ENCODE data around the gene TNS2.
"Not testable (repeated sequence)": the region's sequence is repeated elsewhere in the genome, so short reads cannot be mapped to it uniquely, and the experiment has no call there.

TNS2 gene, protein sequence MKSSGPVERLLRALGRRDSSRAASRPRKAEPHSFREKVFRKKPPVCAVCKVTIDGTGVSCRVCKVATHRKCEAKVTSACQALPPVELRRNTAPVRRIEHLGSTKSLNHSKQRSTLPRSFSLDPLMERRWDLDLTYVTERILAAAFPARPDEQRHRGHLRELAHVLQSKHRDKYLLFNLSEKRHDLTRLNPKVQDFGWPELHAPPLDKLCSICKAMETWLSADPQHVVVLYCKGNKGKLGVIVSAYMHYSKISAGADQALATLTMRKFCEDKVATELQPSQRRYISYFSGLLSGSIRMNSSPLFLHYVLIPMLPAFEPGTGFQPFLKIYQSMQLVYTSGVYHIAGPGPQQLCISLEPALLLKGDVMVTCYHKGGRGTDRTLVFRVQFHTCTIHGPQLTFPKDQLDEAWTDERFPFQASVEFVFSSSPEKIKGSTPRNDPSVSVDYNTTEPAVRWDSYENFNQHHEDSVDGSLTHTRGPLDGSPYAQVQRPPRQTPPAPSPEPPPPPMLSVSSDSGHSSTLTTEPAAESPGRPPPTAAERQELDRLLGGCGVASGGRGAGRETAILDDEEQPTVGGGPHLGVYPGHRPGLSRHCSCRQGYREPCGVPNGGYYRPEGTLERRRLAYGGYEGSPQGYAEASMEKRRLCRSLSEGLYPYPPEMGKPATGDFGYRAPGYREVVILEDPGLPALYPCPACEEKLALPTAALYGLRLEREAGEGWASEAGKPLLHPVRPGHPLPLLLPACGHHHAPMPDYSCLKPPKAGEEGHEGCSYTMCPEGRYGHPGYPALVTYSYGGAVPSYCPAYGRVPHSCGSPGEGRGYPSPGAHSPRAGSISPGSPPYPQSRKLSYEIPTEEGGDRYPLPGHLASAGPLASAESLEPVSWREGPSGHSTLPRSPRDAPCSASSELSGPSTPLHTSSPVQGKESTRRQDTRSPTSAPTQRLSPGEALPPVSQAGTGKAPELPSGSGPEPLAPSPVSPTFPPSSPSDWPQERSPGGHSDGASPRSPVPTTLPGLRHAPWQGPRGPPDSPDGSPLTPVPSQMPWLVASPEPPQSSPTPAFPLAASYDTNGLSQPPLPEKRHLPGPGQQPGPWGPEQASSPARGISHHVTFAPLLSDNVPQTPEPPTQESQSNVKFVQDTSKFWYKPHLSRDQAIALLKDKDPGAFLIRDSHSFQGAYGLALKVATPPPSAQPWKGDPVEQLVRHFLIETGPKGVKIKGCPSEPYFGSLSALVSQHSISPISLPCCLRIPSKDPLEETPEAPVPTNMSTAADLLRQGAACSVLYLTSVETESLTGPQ (N-terminal part only)

DNA sequence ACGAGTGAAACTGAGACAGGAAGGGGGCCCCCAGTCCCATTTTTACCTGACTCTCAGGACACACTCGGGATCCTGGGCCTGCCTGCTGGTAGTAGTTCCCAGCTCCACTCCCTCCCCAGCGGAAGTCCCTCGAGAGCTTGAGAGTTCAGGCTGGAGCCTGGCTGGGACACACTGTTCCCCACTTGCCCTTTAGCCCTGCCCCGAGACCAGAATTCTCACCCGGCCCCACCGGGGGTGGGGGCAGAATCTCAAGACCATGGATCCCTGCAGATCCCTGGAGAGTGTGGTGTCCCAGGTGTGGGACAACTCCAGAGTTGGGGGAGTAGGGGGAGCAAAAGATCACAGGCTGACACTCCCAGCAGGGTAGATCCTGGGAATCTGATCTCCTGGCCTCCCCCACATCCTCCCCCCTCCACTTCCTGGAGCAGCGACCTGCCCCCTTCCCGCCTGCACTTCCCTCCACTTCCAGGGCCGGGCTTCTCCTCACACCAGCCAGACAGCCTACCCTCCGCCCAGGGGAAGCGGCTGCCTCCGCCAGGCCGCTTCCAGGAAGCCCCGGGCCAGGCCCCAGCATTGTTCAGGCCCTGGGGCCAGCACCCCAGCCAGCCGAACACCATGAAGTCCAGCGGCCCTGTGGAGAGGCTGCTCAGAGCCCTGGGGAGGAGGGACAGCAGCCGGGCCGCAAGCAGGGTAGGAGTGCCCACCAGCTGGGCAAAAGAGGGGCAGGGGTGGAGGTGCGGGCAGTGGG, at the start of gene TNS2:
Gene TNS2, plus strand, starts transcription at position 495 of the 748 bp plus-strand sequence. Its CDS starts 121 bp downstream, at position 616.
- intact Hi-C loops (cut with DNase I): no loop called here
- DNase-seq: peak in 5 of 10 donors; percentile 35 to 90 (median 63)

DNA sequence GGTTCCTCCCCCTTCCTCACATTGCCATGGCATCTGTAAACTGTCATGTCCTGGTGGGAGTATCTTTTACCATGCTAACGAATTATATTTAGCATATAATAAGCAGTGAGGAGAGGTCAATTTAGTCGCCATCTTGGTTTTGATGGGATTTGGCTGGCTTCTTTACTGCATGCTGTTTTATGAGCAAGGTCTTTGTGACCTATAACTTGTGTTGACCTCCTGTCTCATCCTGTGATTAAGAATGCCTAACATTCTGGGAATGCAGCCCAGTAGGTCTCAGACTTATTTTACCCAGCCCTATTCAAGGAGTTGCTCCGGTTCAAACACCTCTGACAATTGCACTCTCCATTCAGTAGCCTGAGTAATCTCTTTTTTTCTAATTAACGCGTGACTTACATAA, 45.7 kb upstream of the TNS2 start:
- no peak for DNase-seq
- intact Hi-C loops (cut with DNase I): no loop called here

DNA sequence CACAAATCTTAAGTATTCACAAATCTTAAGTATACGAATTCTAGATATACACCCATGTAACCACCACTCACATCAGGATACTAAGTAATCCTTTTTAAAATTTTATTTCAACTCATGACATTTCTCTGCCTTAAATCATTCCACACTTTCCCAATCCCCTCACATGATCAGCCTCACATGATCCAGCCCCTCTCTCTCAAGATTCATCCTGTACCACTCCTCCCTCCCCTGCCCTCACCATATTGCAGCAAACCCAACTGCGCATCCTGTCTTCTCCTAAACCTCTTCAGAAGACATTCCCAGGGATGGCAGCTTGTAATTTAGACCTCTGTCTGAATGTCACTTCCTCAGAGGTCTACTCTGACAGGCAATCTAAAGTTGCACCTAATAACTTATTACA, 45.3 kb upstream of the TNS2 start:
- no peak for DNase-seq
- intact Hi-C loops (cut with DNase I): no loop called here

DNA sequence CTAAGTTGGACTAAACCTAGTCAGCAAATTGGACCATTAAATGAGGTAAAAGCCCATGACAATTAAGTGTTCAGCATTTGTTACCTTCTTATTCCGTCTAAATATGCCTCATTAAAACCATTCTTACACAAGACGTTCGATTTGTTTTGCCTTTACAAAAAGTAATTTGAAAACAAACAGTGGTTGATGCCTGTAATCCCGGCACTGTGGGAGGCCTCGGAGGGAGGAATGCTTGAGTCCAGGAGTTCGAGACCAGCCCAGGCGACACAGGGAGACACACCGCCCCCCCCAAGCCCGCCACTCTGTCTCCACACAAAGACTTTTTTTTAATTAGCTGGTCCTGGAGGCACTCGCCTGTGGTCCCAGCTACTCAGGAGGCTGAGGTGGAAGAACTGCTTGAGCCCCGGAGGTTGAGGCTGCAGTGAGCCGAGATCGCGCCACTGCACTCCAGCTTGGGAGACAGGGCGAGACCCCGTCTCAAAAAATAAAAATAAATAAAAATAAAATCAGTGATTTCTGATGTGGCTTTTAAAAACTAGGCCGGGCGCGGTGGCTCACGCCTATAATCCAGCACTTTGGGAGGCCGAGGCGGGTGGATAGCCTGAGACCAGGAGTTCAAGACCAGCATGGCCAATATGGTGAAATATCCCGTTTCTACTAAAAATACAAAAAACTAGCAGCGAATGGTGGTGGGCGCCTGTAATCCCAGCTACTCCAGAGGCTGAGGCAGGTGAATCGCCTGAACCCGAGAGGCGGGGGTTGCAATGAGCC, 44.5 kb upstream of the TNS2 start:
- intact Hi-C loops (cut with DNase I): no loop called here
- DNase-seq: peak in 1 of 10 donors; percentile 3

DNA sequence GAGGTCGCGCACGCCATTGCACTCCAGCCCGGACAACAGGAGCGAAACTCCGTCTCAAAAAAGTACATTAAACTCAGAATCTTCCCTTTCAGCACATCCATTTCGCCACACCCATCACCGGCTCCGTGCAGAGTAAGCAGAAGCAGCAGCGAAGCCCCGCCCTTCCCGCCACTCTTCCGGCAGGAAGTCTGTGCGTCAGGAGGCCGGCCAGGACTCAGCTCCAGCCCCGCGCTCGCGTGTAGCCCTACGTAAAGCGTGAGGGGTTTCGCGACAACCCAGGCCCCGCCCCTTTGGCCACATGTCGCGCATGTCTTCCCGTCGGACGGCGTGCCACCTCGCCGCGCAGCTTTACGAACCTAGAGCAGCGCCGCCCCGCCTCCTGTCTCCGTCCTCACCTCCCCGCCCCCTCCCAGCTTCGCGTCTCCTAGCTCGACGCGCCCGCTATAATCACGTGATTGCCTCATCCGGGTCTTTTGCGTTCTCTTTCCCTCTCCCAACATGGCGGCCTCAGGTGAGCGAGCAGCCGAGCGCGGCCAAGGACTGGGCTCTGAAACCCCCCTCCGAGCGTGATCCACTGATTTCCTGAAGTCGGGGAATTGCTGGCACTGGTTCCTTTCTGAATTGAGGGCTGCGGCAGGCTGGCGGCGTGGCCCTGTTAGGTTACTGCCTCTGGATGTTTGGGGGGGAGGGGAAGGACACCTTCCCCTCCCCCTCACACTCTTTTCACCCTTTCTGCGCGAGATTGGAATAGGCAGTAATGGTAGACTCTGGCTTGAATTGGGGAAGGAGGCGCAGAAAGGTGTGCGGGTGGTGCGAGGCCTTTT, 43.7 kb upstream of the TNS2 start, which contains the start of gene EIF4B:
Gene EIF4B, plus strand, starts transcription at position 471 of the 824 bp plus-strand sequence. Its CDS starts 28 bp downstream, at position 499.
- DNase-seq: peak; percentile 99 to 100 (median 100)
- intact Hi-C loops (cut with DNase I): no loop called here

DNA sequence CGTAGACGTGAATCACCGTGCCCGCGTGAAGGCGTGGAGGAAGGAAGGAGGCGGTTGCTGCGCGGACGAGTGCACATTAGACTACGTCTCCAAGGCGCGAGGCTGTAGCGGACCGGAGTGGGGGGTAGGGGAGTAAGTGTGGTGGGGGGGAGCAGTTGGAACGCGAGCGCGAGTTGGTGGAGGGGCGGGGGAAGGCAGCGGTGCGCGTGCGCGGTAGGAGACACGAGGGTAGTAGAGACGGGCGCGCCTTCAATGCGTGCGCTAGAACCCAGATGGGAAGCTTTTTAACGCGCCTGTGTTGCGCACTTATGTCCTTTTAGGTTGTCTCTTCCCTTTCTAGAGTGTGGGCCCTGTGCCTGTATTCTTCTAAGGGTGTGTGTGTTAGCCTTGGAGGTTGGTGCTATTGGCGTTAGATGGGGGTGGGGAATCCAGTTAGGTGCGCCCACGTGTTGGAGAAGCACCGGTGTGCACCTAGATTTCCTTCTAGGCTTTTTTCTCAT, 43.0 kb upstream of the TNS2 start:
- intact Hi-C loops (cut with DNase I): no loop called here
- peak; percentile 45 to 93 (median 70) for DNase-seq

DNA sequence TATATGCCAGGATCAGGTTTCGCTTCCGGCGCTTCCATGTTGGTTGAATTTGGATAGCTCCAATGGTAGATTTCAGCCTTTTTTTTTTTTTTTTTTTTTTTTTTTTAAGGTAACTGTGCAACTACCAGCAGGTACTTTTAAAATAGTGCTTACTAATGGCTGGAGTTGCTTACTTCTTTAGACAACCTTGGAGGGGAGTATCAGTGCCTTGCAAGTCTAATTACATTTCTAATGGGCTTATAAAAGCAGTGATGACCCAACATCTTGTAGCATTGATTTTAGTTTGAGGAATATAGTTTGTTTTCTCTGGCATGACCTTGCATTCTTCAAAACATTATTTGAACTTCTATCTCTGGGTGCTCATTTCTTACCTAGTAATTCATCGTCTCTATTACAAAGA, 42.5 kb upstream of the TNS2 start:
- intact Hi-C loops (cut with DNase I): no loop called here
- no peak for DNase-seq

DNA sequence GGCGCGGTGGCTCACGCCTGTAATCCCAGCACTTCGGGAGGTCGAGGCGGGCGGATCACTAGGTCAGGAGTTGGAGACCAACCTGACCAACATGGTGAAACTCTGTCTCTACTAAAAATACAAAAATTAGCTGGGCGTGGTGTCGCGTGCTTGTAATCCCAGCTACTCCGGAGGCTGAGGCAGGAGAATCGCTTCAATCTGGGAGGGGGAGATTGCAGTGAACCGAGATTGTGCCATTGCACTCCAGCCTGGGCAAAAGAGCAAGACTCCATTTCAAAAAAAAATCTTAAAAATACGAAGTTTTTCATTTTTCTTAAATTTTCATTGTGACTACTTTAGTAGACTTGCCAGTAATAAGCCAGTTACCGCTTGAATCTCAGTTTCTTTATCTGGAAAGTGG, 41.1 kb upstream of the TNS2 start:
- intact Hi-C loops (cut with DNase I); DNase-seq: not testable (repeated sequence)

DNA sequence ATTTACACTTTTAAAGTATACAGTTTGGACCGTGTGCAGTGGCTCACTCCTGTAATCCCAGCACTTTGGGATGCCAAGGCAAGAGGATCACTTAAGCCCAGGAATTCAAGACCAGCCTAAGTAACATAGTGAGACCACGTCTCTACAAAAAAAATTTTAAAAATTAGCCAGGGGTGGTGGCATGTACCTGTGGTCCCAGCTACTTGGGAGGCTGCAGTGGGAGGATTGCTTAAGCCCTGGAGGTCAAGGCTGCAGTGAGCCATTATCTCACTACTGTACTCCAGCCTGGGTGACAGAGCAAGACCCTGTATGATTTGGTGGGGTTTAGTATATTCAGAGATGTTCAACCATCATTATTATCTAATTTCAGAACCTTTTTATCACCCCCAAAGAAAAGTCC, 38.9 kb upstream of the TNS2 start:
- intact Hi-C loops (cut with DNase I): no loop called here

DNA sequence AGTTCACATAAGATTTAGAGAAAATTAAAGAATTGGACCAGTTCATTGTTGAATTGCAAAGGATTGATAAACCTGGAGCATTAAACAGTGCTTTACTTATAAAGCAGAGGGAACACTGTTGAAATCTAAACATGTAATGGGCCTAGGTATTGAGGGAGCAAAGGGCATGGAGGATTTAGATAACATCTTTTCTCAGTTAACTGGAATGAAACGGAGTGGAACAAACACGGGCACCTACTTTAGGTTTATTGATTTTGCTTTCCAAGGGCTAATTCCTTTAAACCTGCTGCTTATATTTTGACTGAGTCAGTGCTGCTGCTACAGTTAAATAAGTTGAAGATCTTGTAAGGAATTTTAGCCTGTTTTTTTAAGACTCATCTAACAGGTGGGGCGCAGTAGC, 38.0 kb upstream of the TNS2 start:
- intact Hi-C loops (cut with DNase I): no loop called here
- DNase-seq: no peak

More for the DNA sequence above, 38.9 kb upstream of the TNS2 start:
- DNase-seq: no peak

DNA sequence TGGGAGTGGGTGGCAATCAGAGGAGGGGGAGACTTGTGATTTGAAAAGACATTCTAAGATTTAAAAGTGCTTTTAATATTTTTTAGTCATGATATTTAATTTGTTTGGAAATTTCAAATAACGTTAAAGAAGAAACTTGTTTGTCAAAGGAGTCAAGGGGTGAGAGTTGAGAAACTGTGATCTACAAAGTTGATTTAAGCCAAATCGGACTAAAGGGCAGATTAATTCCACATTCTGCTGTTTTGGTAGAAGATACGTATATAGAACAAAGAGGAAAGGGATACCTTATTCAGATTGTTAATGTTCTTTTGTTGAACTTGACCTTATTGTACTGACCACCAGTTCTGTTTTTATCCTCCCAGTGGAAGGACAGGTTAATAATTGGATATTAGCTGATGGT, 36.9 kb upstream of the TNS2 start:
- intact Hi-C loops (cut with DNase I): no loop called here
- no peak for DNase-seq

DNA sequence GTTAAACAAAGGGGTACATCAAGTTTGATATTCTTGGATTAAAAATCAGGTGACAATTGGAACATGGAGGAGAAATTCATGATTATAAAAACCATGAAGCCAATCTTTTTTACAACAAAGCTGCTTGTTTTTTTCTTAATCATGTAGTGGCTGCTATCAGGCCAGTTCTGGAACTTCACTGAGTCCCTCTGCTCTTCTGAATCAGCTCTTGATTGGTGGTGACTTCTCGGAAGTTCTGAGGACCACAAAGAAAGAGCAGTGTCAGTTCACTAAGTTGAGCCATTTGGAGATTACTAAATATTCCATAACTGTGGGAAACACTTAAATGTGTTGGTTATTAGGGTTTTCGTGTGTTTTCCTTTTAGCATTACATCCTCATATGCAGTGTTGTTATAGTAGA, 35.2 kb upstream of the TNS2 start:
- DNase-seq: no peak
- intact Hi-C loops (cut with DNase I): no loop called here

DNA sequence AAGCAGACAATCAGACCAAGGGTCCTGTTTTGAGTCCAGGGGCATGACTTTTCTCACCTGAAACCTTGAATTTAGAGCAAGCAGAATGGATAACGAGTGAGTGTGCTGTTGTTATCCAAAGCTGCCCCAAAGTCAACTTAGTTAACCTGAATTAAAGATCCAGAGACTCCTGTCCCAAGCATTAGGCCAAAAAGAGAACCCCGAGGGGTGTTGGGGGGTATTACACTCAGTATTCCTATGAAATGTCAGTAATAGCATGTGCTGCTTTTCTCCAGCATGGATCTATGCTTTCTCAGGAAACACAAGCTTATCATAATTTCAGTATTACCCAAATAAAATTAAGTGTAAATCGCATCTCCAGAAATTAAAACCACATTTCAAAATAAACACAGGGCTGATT, 24.6 kb upstream of the TNS2 start:
- intact Hi-C loops (cut with DNase I): no loop called here
- no peak for DNase-seq

DNA sequence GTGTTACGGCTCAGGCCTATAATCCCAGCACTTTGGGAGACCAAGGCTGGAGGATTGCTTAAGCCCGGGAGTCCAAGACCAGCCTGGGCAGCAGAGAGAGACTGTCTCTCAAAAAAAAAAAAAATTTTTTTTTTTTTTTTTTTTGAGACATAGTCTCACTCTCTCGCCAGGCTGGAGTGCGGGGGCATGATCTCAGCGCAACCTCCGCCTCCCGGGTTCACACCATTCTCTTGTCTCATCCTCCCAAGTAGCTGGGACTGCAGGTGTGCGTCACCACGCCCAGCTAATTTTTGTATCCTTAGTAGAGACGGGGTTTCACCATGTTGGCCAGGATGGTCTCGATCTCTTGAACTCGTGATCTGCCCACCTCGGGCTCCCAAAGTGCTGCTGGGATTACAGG, 22.9 kb upstream of the TNS2 start:
- peak in 1 of 10 donors; percentile 74 for DNase-seq
- intact Hi-C loops (cut with DNase I): not testable (repeated sequence)

DNA sequence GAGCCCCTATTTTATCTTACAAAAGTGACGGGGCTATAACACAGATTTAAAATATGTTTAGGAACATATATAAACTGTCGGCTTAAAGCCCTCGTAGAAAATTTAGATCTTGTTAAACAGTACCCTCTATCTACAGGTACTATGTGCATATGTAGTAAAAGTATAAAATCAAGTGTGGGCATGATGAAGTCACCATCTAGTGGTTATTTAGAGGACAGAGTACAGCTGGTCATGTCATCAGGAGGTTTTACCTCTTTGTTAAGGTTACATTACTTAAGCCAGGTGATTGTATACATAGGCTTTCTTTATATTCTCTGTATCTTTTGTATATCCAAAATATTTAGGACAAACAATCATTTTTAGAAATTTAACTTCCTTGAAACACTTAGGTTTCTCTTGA, 18.2 kb upstream of the TNS2 start:
- intact Hi-C loops (cut with DNase I): no loop called here

DNA sequence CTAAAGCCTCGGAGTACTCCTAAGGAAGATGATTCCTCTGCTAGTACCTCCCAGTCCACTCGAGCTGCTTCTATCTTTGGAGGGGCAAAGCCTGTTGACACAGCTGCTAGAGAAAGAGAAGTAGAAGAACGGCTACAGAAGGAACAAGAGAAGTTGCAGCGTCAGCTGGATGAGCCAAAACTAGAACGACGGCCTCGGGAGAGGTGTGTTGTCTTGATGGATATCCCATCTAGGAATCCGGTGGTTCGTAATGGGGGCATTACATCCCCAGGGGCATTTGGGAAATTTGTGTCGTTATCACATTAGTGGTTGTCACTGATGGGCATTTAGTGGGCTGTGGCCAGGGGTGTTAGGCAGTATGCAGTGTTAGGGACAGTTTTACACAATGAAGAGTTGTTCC, 16.0 kb upstream of the TNS2 start:
- intact Hi-C loops (cut with DNase I): not testable (repeated sequence)
- peak in 1 of 10 donors; percentile 57 for DNase-seq

More for the DNA sequence above, 18.2 kb upstream of the TNS2 start:
- DNase-seq: no peak

DNA sequence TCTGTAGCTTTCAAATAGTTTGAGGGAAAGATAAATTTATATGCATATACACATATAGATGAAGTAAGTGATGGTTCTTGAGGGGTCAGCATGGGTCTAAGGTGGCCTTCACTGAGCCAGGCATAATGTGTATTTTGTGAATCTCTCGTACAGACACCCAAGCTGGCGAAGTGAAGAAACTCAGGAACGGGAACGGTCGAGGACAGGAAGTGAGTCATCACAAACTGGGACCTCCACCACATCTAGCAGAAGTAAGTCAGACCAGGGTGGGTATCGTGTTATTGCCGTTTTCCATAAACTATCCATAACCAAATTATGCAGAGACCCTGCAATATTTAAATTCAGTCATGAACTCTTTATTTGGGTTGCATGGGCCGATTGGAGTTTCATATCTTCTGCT, 15.4 kb upstream of the TNS2 start:
- peak in 1 of 10 donors; percentile 42 for DNase-seq
- intact Hi-C loops (cut with DNase I): no loop called here

DNA sequence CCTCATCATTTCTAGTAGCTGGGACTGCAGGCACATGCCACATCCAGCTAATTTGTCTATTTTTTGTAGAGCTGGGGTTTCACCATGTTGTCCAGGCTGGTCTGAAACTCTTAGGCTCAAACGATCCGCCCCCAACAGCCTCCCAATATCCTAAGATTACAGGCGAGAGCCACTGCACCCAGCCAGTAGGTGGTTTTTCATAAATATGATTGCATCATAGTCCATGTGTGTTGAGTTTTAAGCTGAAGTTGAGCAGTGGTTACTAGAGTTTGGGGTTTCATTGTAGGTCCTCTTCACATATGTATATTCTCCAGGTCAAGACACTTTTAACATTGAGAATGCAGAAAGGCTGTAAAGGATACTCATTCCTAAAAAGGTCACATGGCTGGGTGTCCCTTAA, 13.1 kb upstream of the TNS2 start:
- intact Hi-C loops (cut with DNase I): no loop called here

More for the DNA sequence above, 13.1 kb upstream of the TNS2 start:
- DNase-seq: no peak

Measured in posterior cingulate gyrus (tissue), 11 donors.